HL-60/S4 (cell line): ENCODE data around the gene KIF1B.

Source experiments
- in situ Hi-C: fragments of 300-500 bp; cut with MboI; formaldehyde crosslinking; loops from 2 replicates; pipeline ENCODE4 v1.14.3; 2022; ENCODE audit warnings: low sequenced_read_pairs

The KIF1B gene

GRCh38 chr1:10209905-10210810 lies at the start of gene KIF1B:
TSS of gene KIF1B (plus strand) at chr1:10210570. CDS start at chr1:10232329, 21,759 bp downstream.
- in situ Hi-C loops: no loop called here

GRCh38 chr1:10160907-10161490 lies 49.4 kb upstream of the KIF1B start:
- in situ Hi-C loops: no loop called here

GRCh38 chr1:10161541-10162290 lies 48.7 kb upstream of the KIF1B start:
- in situ Hi-C loops: no loop called here

- in situ Hi-C loops: no loop called here
Measured at GRCh38 chr1:10168912-10169514, 41.4 kb upstream of the KIF1B start.

- in situ Hi-C loops: no loop called here
Measured at GRCh38 chr1:10170239-10170574, 40.2 kb upstream of the KIF1B start.

GRCh38 chr1:10171105-10171767 lies 39.1 kb upstream of the KIF1B start:
- in situ Hi-C loops: no loop called here

GRCh38 chr1:10171995-10172669 lies 38.2 kb upstream of the KIF1B start:
- in situ Hi-C loops: no loop called here

- in situ Hi-C loops: no loop called here
Measured at GRCh38 chr1:10173582-10173981, 36.8 kb upstream of the KIF1B start.

GRCh38 chr1:10177876-10178275 lies 32.5 kb upstream of the KIF1B start:
- in situ Hi-C loops: no loop called here

- in situ Hi-C loops: no loop called here
Measured at GRCh38 chr1:10178597-10179405, 31.6 kb upstream of the KIF1B start.

- in situ Hi-C loops: no loop called here
Measured at GRCh38 chr1:10179406-10180091, 30.8 kb upstream of the KIF1B start.

GRCh38 chr1:10181154-10181553 lies 29.2 kb upstream of the KIF1B start:
- in situ Hi-C loops: no loop called here

- in situ Hi-C loops: no loop called here
Measured at GRCh38 chr1:10185759-10186158, 24.6 kb upstream of the KIF1B start.

GRCh38 chr1:10186331-10187025 lies 23.9 kb upstream of the KIF1B start:
- in situ Hi-C loops: no loop called here

GRCh38 chr1:10187026-10187334 lies 23.4 kb upstream of the KIF1B start:
- in situ Hi-C loops: no loop called here

- in situ Hi-C loops: no loop called here
Measured at GRCh38 chr1:10188133-10188650, 22.2 kb upstream of the KIF1B start.

- in situ Hi-C loops: no loop called here
Measured at GRCh38 chr1:10189659-10190058, 20.7 kb upstream of the KIF1B start.

- in situ Hi-C loops: no loop called here
Measured at GRCh38 chr1:10192263-10192662, 18.1 kb upstream of the KIF1B start.
